Measurements from ENCODE around the gene CTSC. TPM values are rescaled to one million over a fixed set of nuclear protein-coding genes. Genes with fewer than 3 reads are reported as not detected.

CTSC gene
- total RNA-seq, 1 donor from 2014 or later: 164 TPM

DNA sequence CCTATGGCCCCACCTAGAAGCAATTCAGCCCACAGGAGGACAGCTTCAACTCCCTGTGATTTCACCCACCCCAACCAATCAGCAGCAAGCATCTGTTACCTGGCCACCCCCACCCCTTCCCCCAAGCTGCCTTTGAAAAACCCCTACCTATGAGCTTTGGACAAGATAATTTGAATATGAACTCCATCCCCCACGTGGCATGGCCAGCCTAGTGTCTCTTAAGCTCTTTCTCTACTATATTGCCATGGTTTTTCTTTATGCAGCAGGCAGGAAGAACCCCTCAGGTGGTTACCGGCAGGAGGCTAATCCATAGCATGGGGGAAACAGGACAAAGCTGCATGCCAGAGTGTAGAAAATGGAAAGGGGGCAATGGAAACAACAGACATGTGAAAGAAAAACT, 29.0 kb downstream of the CTSC start:
- DNase-seq (ENCODE audit: low spot score in 2 of 2): no peak
- Histone ChIP-seq H3K9me3 (no peaks in the 10 kb centered on the region), H3K4me1 (peaks cover 0 to 5% of the 10 kb centered on the region in 2 donors), H3K4me3 (no peak overlapping the region), H3K36me3 (no peaks in the 10 kb centered on the region), H3K27ac (no peak overlapping the region), H3K27me3 (no peaks in the 10 kb centered on the region)
- intact Hi-C loops (cut with DNase I): no loop called here
- TF ChIP-seq, protein P1, sequence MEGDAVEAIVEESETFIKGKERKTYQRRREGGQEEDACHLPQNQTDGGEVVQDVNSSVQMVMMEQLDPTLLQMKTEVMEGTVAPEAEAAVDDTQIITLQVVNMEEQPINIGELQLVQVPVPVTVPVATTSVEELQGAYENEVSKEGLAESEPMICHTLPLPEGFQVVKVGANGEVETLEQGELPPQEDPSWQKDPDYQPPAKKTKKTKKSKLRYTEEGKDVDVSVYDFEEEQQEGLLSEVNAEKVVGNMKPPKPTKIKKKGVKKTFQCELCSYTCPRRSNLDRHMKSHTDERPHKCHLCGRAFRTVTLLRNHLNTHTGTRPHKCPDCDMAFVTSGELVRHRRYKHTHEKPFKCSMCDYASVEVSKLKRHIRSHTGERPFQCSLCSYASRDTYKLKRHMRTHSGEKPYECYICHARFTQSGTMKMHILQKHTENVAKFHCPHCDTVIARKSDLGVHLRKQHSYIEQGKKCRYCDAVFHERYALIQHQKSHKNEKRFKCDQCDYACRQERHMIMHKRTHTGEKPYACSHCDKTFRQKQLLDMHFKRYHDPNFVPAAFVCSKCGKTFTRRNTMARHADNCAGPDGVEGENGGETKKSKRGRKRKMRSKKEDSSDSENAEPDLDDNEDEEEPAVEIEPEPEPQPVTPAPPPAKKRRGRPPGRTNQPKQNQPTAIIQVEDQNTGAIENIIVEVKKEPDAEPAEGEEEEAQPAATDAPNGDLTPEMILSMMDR (IDR thresholded peaks at IDR 0.05): no peak

DNA sequence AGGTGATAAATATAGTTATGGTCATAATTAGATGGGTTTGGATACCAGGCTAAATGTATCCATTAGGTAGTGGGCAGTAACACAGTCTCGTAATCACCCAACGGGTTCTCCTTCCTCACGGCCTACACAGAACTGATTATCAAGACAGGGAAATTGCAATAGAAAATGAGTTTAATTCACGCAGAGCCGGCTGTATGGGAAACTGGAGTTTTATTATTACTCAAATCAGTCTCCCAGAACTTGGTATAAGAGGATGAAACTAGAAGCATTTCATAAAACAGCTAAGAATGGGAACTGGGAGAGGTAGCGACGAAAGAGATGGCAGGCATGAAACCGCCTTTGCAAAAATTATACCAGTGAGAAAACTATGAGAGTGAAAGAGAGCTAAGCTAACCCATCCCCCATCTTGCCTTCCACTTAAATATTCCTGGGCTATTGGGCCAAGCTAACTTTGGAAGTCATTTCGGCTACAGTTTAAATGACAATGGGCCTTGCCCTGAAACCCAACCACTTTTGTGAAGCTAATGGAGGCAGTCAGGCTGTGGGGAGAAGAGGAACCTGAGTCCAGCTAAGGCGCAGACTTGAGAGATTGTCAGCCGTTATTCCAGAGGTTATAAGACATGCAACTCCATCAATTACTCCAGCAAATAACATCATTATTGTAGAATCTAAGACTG, 29.6 kb downstream of the CTSC start:
- H3K36me3 ChIP-seq: no peaks in the 10 kb centered on the region
- no peak for DNase-seq (ENCODE audit: low spot score in 2 of 2)
- intact Hi-C loops (cut with DNase I): no loop called here
- peaks cover 0 to 5% of the 10 kb centered on the region in 2 donors for H3K4me1 ChIP-seq
- no peaks in the 10 kb centered on the region for H3K9me3 ChIP-seq
- TF ChIP-seq, protein P1 (IDR thresholded peaks at IDR 0.05): no peak
- H3K27ac ChIP-seq: no peak overlapping the region
- no peaks in the 10 kb centered on the region for H3K27me3 ChIP-seq
- H3K4me3 ChIP-seq: no peak overlapping the region

DNA sequence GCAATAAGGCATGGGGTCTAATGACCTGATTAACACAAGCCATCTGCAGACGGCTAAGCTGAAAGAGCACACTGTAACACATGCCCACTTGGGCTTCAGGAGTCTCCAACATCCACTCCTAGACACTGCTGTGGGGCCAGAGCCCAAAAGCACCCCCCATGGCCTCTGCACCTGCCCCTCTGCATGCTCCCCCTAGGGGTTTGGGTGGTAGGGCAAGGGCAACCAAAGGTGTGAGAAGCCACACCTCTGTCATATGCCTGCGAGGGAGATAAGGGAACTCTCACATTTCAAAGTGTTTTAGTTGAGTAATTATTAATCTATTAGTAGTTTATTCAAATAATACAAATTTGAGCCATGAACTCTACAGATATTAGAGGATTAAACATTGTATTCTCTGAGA, 30.8 kb downstream of the CTSC start:
- Histone ChIP-seq H3K36me3 (no peaks in the 10 kb centered on the region), H3K27me3 (no peaks in the 10 kb centered on the region), H3K4me1 (peaks cover 0 to 4% of the 10 kb centered on the region in 2 donors), H3K4me3 (no peak overlapping the region), H3K9me3 (no peaks in the 10 kb centered on the region), H3K27ac (no peak overlapping the region)
- TF ChIP-seq, protein P1 (IDR thresholded peaks at IDR 0.05): no peak
- DNase-seq (ENCODE audit: low spot score in 2 of 2): no peak
- intact Hi-C loops (cut with DNase I): no loop called here

DNA sequence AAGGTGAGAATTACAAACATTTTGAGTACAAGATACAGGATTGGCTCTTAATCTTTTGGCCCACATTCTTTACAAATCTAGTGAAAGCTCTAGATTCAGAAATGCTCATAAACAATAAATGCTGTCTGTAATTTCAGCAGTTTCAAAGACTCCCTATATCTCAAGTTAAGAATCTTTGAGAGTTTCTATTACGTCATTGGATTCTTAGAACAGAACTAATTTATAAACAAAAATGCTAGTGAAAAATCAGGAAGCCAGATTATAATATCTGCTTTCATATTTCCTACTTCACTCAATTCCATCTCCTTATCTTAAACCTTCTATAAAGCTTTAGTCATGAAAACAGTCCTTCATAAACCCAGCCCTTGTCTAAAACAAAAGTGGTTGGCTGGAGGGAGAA, 32.1 kb downstream of the CTSC start:
- TF ChIP-seq, protein P1 (IDR thresholded peaks at IDR 0.05): no peak
- Histone ChIP-seq H3K4me1 (no peaks in the 10 kb centered on the region), H3K9me3 (no peaks in the 10 kb centered on the region), H3K27me3 (no peaks in the 10 kb centered on the region), H3K4me3 (no peak overlapping the region), H3K27ac (no peak overlapping the region), H3K36me3 (no peaks in the 10 kb centered on the region)
- intact Hi-C loops (cut with DNase I): no loop called here
- no peak for DNase-seq (ENCODE audit: low spot score in 2 of 2)

DNA sequence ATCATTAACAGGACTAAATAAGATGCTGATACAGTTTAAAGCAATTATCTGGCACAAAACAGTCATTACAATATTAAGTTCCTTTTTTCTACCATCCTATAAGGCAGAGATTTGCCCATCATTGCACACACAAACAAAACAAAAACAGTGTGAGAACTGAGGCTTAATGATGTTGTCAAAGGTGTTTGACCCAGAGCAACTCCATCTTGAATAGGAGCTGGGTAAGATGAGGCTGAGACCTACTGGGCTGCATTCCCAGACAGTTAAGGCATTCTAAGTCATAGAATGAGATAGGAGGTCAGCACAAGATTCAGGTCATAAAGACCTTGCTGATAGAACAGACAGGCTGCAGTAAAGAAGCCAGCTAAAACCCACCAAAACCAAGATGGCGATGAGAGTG, 33.2 kb downstream of the CTSC start:
- TF ChIP-seq, protein P1 (IDR thresholded peaks at IDR 0.05): no peak
- Histone ChIP-seq H3K36me3 (no peaks in the 10 kb centered on the region), H3K4me3 (no peak overlapping the region), H3K9me3 (no peaks in the 10 kb centered on the region), H3K4me1 (no peaks in the 10 kb centered on the region), H3K27ac (no peak overlapping the region), H3K27me3 (no peaks in the 10 kb centered on the region)
- intact Hi-C loops (cut with DNase I): no loop called here
- no peak for DNase-seq (ENCODE audit: low spot score in 2 of 2)

DNA sequence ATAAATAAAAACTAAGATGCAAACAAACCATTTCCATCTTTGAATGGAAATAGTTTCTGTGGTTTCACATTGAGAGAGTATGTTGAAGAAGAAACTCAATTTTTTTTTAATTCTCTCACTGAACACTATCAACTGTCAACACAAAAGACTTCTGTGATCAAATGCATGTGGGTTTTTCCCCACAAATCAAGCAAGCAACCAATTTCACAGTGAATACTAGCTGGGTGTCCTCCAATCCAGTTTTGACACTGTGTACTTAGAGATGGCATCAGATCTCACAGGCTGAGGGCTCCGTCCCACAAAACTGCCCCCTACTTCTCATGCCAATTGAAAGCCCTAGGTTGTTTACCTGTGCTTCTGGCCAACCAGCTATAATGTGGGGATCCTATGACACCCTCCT, 34.5 kb downstream of the CTSC start:
- Histone ChIP-seq H3K9me3 (no peaks in the 10 kb centered on the region), H3K27me3 (no peaks in the 10 kb centered on the region), H3K4me3 (no peak overlapping the region), H3K36me3 (no peaks in the 10 kb centered on the region), H3K27ac (no peak overlapping the region), H3K4me1 (no peaks in the 10 kb centered on the region)
- TF ChIP-seq, protein P1 (IDR thresholded peaks at IDR 0.05): no peak
- no peak for DNase-seq (ENCODE audit: low spot score in 2 of 2)
- intact Hi-C loops (cut with DNase I): no loop called here

All from ascending aorta (tissue), 2 donors.